Activated CD4-positive, alpha-beta T cell treated with anti-CD3 and anti-CD28 coated beads, Interleukin-2, amount 10 ng/mL, durations not matched to agents 24 days and 14 days (primary cell): ENCODE data around the gene CTR9. TPM values are rescaled to one million over a fixed set of nuclear protein-coding genes. Genes with fewer than 3 reads are reported as not detected.
"Not testable (repeated sequence)": the region's sequence is repeated elsewhere in the genome, so short reads cannot be mapped to it uniquely, and the experiment has no call there.

Source experiments
- DNase-seq: peaks from one replicate; pipeline ENCODE4 v3.0.0; 2022
- H3K27ac Mint-ChIP-seq: one replicate; pipeline ENCODE4 v1.8.0; 2022; ENCODE audit warnings: mild to moderate bottlenecking, mixed read lengths
- H3K27me3 Mint-ChIP-seq: one replicate; pipeline ENCODE4 v1.8.0; 2022; ENCODE audit warnings: mixed read lengths
- H3K36me3 Mint-ChIP-seq: one replicate; pipeline ENCODE4 v1.8.0; 2022; ENCODE audit warnings: low read depth, mild to moderate bottlenecking, mixed read lengths
- H3K4me1 Mint-ChIP-seq: one replicate; pipeline ENCODE4 v1.8.0; 2021; ENCODE audit warnings: mixed read lengths
- H3K4me3 Mint-ChIP-seq: one replicate; pipeline ENCODE4 v1.8.0; 2022; ENCODE audit warnings: mild to moderate bottlenecking, moderate library complexity, mixed read lengths
- H3K9me3 Mint-ChIP-seq: one replicate; pipeline ENCODE4 v1.8.0; 2021; ENCODE audit warnings: mixed read lengths
- intact Hi-C: fragments of 100-400 bp; cut with micrococcal nuclease; formaldehyde crosslinking; loops from one replicate; pipeline ENCODE4 v1.15.1; 2023
- total RNA-seq: library from RNA; stranded (reverse); gene quantifications from 2 replicates; pipeline ENCODE4 v1.2.3, GENCODE V29; 2022

The CTR9 gene
- total RNA-seq, 1 donor from 2014 or later: 43.9 TPM

GRCh38 chr11:10803676-10804075 lies 52.6 kb downstream of the CTR9 start:
- H3K27me3 Mint-ChIP-seq: no peaks in the 10 kb centered on the region
- no peak overlapping the region for H3K27ac Mint-ChIP-seq
- peaks cover 89% of the 10 kb centered on the region for H3K36me3 Mint-ChIP-seq
- intact Hi-C loops: no loop called here
- peaks cover 55% of the 10 kb centered on the region for H3K4me1 Mint-ChIP-seq
- H3K4me3 Mint-ChIP-seq: no peak overlapping the region
- DNase-seq: no peak
- no peaks in the 10 kb centered on the region for H3K9me3 Mint-ChIP-seq

GRCh38 chr11:10805741-10806140 lies 54.7 kb downstream of the CTR9 start:
- Mint-ChIP-seq H3K4me3 (peak overlapping the region; percentile 95), H3K27me3 (no peaks in the 10 kb centered on the region), H3K4me1 (peaks cover 49% of the 10 kb centered on the region), H3K36me3 (peaks cover 69% of the 10 kb centered on the region), H3K9me3 (no peaks in the 10 kb centered on the region), H3K27ac (peak overlapping the region; percentile 37)
- intact Hi-C loops: loop anchor here (5.0 kb wide), 3 partner anchors 348 to 1493 kb away; partner anchors contain the start of genes AMPD3, TMEM41B and ZNF143
- no peak for DNase-seq

GRCh38 chr11:10806206-10806605 lies 55.2 kb downstream of the CTR9 start:
- H3K36me3 Mint-ChIP-seq: peaks cover 65% of the 10 kb centered on the region
- no peaks in the 10 kb centered on the region for H3K9me3 Mint-ChIP-seq
- H3K27ac Mint-ChIP-seq: no peak overlapping the region
- intact Hi-C loops: loop anchor here (5.0 kb wide), 3 partner anchors 349 to 1494 kb away; partner anchors contain the start of genes AMPD3, TMEM41B and ZNF143
- no peaks in the 10 kb centered on the region for H3K27me3 Mint-ChIP-seq
- H3K4me3 Mint-ChIP-seq: peak overlapping the region; percentile 95
- H3K4me1 Mint-ChIP-seq: peaks cover 46% of the 10 kb centered on the region
- no peak for DNase-seq

- Mint-ChIP-seq H3K36me3 (peaks cover 51% of the 10 kb centered on the region), H3K27me3 (no peaks in the 10 kb centered on the region)
These were observed 56.6 kb downstream of the CTR9 start for GRCh38 chr11:10807493-10808234.

GRCh38 chr11:10808235-10808552 lies 57.1 kb downstream of the CTR9 start:
- peak overlapping the region; percentile 95 for H3K4me3 Mint-ChIP-seq
- DNase-seq: no peak
- peaks cover 35% of the 10 kb centered on the region for H3K4me1 Mint-ChIP-seq
- no peaks in the 10 kb centered on the region for H3K9me3 Mint-ChIP-seq
- H3K27me3 Mint-ChIP-seq: no peaks in the 10 kb centered on the region
- H3K36me3 Mint-ChIP-seq: peaks cover 49% of the 10 kb centered on the region
- intact Hi-C loops: loop anchor here (1.0 to 5.0 kb wide), 6 partner anchors 50 to 1496 kb away; partner anchors contain the start of genes AMPD3, CTR9, TMEM41B and ZBED5
- H3K27ac Mint-ChIP-seq: peak overlapping the region; percentile 98

More at GRCh38 chr11:10807493-10808234, 56.6 kb downstream of the CTR9 start:
- DNase-seq: peak; percentile 83
- H3K4me1 Mint-ChIP-seq: peaks cover 36% of the 10 kb centered on the region
- peak overlapping the region; percentile 98 for H3K27ac Mint-ChIP-seq
- H3K9me3 Mint-ChIP-seq: no peaks in the 10 kb centered on the region
- H3K4me3 Mint-ChIP-seq: peak overlapping the region; percentile 95
- intact Hi-C loops: loop anchor here (1.0 to 5.0 kb wide), 6 partner anchors 51 to 1495 kb away; partner anchors contain the start of genes AMPD3, CTR9, TMEM41B and ZBED5

GRCh38 chr11:10808553-10809372 lies 57.7 kb downstream of the CTR9 start, which contains the start of gene EIF4G2:
Gene EIF4G2 (minus strand): TSS chr11:10808926.
- H3K27me3 Mint-ChIP-seq: no peaks in the 10 kb centered on the region
- H3K4me3 Mint-ChIP-seq: peak within 1 kb of the TSS; percentile 95
- no peaks in the 10 kb centered on the region for H3K9me3 Mint-ChIP-seq
- peaks cover 43% of the 10 kb centered on the region for H3K36me3 Mint-ChIP-seq
- H3K27ac Mint-ChIP-seq: peak within 1 kb of the TSS; percentile 98
- intact Hi-C loops: loop anchor here (1.0 to 5.0 kb wide), 6 partner anchors 50 to 1496 kb away; partner anchors contain the start of genes AMPD3, CTR9, TMEM41B and ZBED5
- DNase-seq: peak; percentile 99
- H3K4me1 Mint-ChIP-seq: peaks cover 31% of the 10 kb centered on the region

- H3K4me1 Mint-ChIP-seq: peaks cover 26% of the 10 kb centered on the region
- H3K27ac Mint-ChIP-seq: peak overlapping the region; percentile 98
- intact Hi-C loops: loop anchor here (2.0 to 5.0 kb wide), 5 partner anchors 59 to 1497 kb away; partner anchors contain the start of genes AMPD3, CTR9, TMEM41B and ZNF143
- no peaks in the 10 kb centered on the region for H3K9me3 Mint-ChIP-seq
- peaks cover 37% of the 10 kb centered on the region for H3K36me3 Mint-ChIP-seq
- no peaks in the 10 kb centered on the region for H3K27me3 Mint-ChIP-seq
- DNase-seq: peak; percentile 85
- H3K4me3 Mint-ChIP-seq: peak overlapping the region; percentile 95
These were observed 58.5 kb downstream of the CTR9 start for GRCh38 chr11:10809373-10810160.

GRCh38 chr11:10813945-10814344 lies 62.9 kb downstream of the CTR9 start:
- intact Hi-C loops: no loop called here
- DNase-seq: no peak
- no peak overlapping the region for H3K27ac Mint-ChIP-seq
- peaks cover 7% of the 10 kb centered on the region for H3K27me3 Mint-ChIP-seq
- no peaks in the 10 kb centered on the region for H3K9me3 Mint-ChIP-seq
- H3K4me3 Mint-ChIP-seq: no peak overlapping the region
- H3K36me3 Mint-ChIP-seq: peaks cover 3% of the 10 kb centered on the region
- H3K4me1 Mint-ChIP-seq: peaks cover 8% of the 10 kb centered on the region

- H3K27me3 Mint-ChIP-seq: peaks cover 7% of the 10 kb centered on the region
- peaks cover 4% of the 10 kb centered on the region for H3K36me3 Mint-ChIP-seq
- H3K27ac Mint-ChIP-seq: no peak overlapping the region
- intact Hi-C loops: no loop called here
- H3K4me3 Mint-ChIP-seq: no peak overlapping the region
- no peak for DNase-seq
- H3K9me3 Mint-ChIP-seq: no peaks in the 10 kb centered on the region
- peaks cover 3% of the 10 kb centered on the region for H3K4me1 Mint-ChIP-seq
These were observed 67.5 kb downstream of the CTR9 start for GRCh38 chr11:10818594-10818993.

GRCh38 chr11:10822491-10822890 lies 71.4 kb downstream of the CTR9 start:
- H3K27me3 Mint-ChIP-seq, H3K27ac Mint-ChIP-seq, H3K9me3 Mint-ChIP-seq, H3K4me3 Mint-ChIP-seq, DNase-seq, H3K4me1 Mint-ChIP-seq, intact Hi-C loops, H3K36me3 Mint-ChIP-seq: not testable (repeated sequence)

GRCh38 chr11:10823152-10823579 lies 72.1 kb downstream of the CTR9 start:
- no peaks in the 10 kb centered on the region for H3K9me3 Mint-ChIP-seq
- no peaks in the 10 kb centered on the region for H3K27me3 Mint-ChIP-seq
- no peak overlapping the region for H3K4me3 Mint-ChIP-seq
- DNase-seq: no peak
- H3K27ac Mint-ChIP-seq: no peak overlapping the region
- peaks cover 7% of the 10 kb centered on the region for H3K4me1 Mint-ChIP-seq
- intact Hi-C loops: no loop called here
- H3K36me3 Mint-ChIP-seq: peaks cover 8% of the 10 kb centered on the region

GRCh38 chr11:10824888-10825287 lies 73.8 kb downstream of the CTR9 start:
- H3K36me3 Mint-ChIP-seq: peaks cover 11% of the 10 kb centered on the region
- no peaks in the 10 kb centered on the region for H3K27me3 Mint-ChIP-seq
- no peak overlapping the region for H3K27ac Mint-ChIP-seq
- no peak for DNase-seq
- intact Hi-C loops: no loop called here
- H3K4me3 Mint-ChIP-seq: no peak overlapping the region
- H3K9me3 Mint-ChIP-seq: peaks cover under 1% of the 10 kb centered on the region
- peaks cover 7% of the 10 kb centered on the region for H3K4me1 Mint-ChIP-seq

- Mint-ChIP-seq H3K36me3 (peaks cover 12% of the 10 kb centered on the region), H3K4me1 (peaks cover 4% of the 10 kb centered on the region), H3K27ac (no peak overlapping the region), H3K9me3 (peaks cover 4% of the 10 kb centered on the region), H3K27me3 (no peaks in the 10 kb centered on the region), H3K4me3 (no peak overlapping the region)
- intact Hi-C loops: no loop called here
- no peak for DNase-seq
These were observed 77.4 kb downstream of the CTR9 start for GRCh38 chr11:10828402-10828801.
